NCI-H2081 treated with DMSO at 0.1 percent for 48 hours (cell line): Measurements from ENCODE around the gene MYH16.
"Not testable (repeated sequence)": the region's sequence is repeated elsewhere in the genome, so short reads cannot be mapped to it uniquely, and the experiment has no call there.

ENCODE experiments used
- DNase-seq: peaks from one replicate; lab custom pipeline; 2025; lab: John Stamatoyannopoulos, UW

The MYH16 gene

GRCh38 chr7:99355098-99355497, 82.5 kb downstream of the MYH16 start:
- no peak for DNase-seq

- no peak for DNase-seq
These were observed 85.3 kb downstream of the MYH16 start for GRCh38 chr7:99357701-99358490.

GRCh38 chr7:99358521-99358920, 85.9 kb downstream of the MYH16 start:
- DNase-seq, result not testable (repeated sequence)

- no peak for DNase-seq
These were observed 87.0 kb downstream of the MYH16 start for GRCh38 chr7:99359465-99360154.
